ENCODE data around the gene DIO3.
"Not testable (repeated sequence)": the region's sequence is repeated elsewhere in the genome, so short reads cannot be mapped to it uniquely, and the experiment has no call there.

The DIO3 gene

DNA sequence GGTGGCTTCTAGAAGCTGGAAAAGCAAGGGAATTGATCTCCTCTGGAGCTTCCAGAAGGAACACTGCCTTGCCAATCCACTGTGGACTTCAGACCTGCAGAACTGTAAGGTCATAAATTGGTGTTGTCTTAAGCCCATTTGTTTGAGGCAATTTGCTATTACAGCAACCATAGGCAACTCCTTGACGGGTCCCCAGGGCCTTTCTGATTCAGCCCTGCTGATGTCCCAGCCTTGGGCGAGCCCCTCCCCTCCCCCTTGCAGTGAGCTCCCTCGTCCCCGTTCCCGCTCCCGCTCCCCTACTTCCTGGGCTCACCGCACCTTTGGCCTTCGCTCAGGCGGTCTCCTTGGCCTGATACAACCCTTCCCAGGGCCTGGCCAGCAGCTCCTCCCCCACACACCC is 18.9 kb upstream of the DIO3 start:
- DNase-seq (ENCODE audit: low read depth in 2 of 2), result no peak

DNA sequence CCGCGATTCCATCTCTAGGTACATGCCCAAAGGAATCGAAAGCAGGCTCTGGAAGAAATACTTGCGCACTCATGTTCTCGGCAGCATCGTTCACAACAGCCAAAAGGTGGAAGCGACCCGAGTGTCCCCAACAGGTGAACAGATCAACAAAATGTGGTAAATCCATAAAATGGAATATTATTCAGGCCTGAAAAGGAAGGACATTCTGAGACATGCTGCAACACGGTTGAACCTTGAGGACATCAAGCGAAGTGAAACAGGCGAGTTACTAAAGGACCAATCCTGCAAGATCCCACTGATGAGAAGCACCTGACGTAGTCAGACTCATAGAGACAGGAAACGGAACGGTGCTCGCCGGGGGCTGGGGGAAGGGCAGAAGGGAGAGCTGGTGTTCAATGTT is 17.5 kb upstream of the DIO3 start:
- no peak for DNase-seq (ENCODE audit: low read depth in 2 of 2)

- no peak for DNase-seq (ENCODE audit: low read depth in 2 of 2)
These were observed 16.7 kb upstream of the DIO3 start for GRCh38 chr14:101544550-101544949.

- no peak for DNase-seq (ENCODE audit: low read depth in 2 of 2)
These were observed 14.6 kb upstream of the DIO3 start for GRCh38 chr14:101546706-101547105.

GRCh38 chr14:101547107-101547738 is 14.1 kb upstream of the DIO3 start:
- DNase-seq (ENCODE audit: low read depth in 2 of 2), result no peak

DNA sequence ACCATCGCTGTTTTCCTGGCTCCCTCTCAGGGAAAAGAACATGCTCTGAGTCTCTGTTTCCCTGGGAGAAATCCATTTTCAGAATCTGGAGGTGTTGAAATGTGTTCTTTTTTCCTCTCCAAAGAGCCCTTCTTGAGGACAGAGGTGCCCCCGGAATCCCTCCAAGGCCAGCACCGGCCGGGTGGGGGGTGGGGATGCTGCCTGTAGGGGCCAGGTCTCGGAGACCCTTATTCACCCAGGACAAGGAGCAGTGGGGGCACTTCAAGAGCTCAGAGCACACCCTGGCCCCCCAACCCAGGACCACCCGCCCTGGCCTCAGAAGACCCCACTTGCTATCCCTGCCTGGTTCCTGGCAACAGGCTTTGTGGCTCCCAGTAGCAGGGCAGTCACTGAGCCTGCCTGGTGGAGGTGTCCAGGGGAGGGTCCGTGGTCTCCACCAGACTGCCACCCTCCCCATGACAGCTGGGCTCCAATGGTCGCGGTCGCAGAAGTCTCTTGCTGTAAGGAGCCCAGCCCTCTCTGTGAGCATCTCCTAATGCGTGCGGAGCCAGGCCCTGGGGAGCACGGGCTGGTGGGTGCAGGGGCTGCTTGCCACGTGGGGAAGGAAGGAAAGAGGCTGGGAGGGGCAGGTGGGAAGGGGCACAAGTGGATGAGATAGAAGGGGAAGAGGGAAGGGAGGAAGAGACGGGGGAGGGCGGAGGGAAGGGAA is 13.2 kb upstream of the DIO3 start:
- DNase-seq (ENCODE audit: low read depth in 2 of 2), result no peak

GRCh38 chr14:101548710-101549109 is 12.6 kb upstream of the DIO3 start:
- no peak for DNase-seq (ENCODE audit: low read depth in 2 of 2)

DNA sequence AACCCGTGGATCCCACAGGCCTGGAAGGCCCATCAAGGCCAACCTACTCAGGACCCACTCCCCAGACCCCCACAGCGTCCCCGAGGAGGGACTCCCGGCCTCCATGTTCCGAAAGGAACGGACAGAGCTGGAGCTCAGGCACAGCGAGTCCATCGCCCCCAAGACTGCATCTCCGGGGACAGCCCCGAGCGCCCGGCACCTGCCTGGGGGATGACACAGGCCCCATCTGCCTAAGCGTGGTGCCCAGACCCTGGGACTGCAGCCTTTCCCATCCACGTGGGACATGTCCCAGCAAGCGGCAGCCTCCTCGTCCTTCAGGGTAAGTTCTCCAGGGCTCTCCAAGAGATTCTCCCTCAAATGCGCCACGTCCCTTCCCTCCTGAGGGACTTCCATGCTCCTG is 12.1 kb upstream of the DIO3 start:
- no peak for DNase-seq (ENCODE audit: low read depth in 2 of 2)

DNA sequence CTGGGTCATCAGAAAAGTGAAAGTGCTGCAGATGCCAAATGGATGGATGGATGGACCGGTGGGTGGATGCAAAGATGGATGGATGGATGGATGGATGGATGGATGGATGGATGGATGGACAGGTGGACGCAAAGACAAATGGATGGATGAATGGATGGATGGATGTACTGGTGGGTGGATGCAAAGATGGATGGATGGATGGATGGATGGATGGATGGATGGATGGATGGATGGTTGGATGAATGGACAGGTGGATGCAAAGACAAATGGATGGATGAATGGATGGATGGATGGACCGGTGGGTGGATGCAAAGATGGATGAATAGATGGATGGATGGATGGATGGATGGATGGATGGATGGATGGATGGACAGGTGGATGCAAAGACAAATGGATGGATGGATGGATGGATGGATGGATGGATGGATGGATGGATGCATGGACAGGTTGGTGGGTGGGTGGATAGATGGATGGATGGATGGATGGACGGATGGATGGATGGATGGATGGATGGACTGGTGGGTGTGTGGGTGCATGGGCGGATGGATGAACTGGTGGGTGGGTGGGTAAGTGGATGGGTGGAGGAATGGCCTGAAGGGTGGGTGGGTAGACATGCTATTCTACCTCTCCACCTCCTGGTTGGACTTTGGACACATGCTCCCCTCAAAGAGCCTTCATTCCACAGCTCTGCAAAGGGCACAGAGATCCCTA is 10.9 kb upstream of the DIO3 start:
- not testable (repeated sequence) for DNase-seq (ENCODE audit: low read depth in 2 of 2)

DNA sequence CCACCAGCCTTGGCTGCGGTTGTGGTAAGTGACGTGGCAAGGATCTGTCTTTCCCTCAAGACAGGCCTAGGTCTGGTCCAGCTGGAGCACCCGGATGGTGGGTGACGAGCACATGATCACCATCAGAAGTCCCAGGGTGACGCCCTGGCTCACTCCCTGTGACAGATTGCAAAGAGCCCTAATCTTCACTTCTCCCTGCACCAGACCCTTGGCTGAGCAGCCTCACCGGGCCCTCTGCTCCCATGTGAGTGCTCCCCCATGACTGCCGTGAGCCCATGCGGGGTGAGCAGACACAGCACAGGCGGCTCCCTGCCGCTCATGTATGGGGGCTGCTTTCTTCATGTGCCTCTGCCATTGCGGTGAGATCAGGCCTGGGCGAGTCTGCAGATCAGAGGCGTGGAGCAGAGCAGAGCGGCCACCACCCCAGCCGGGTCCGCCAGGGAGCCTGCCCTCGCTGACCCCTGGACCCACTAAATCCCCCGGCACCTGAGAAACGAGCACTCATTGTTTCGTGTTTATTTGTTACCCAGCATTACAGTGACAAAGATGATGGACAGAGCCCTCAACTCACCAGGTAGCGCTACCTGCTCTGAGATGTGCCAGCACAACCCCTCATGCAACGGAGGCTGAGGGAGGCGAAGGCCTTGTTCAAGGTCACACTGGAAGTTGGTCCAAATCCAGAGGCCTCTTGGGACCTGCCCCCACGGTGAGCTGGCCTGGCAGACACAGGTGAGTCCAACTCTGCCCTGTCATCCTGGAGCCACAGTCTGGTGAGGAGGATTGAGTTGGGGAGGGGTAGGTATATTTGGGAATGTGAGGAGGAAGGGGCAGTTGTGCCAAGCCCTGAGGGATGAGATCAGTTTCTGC is 9.3 kb upstream of the DIO3 start:
- no peak for DNase-seq (ENCODE audit: low read depth in 2 of 2)

- DNase-seq (ENCODE audit: low read depth in 2 of 2), result no peak
These were observed 8.5 kb upstream of the DIO3 start for GRCh38 chr14:101552786-101553231.

- DNase-seq (ENCODE audit: low read depth in 2 of 2), result no peak
These were observed 7.9 kb upstream of the DIO3 start for GRCh38 chr14:101553393-101553792.

DNA sequence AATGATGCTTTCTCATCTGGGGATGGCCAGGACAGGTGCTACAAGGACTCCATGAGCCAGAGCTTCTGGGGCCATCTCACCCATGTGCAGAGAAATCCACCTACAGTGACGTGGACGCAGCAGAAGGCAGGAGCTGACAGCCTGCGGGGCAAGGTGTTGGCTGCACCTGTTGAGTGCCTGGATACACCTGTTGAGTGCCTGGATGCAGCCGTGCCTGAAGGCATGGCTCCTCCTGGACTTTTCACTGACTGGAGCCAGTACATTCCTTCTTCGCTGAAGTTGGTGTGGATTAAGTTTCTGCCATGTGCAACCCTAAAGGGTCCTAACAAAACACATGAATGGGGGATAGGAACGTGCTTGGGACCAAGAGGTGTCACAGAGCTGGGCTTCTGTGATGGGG is 7.4 kb upstream of the DIO3 start:
- DNase-seq (ENCODE audit: low read depth in 2 of 2), result no peak

GRCh38 chr14:101554991-101555668 is 6.2 kb upstream of the DIO3 start:
- no peak for DNase-seq (ENCODE audit: low read depth in 2 of 2)

GRCh38 chr14:101555669-101556043 is 5.6 kb upstream of the DIO3 start:
- not testable (repeated sequence) for DNase-seq (ENCODE audit: low read depth in 2 of 2)

- no peak for DNase-seq (ENCODE audit: low read depth in 2 of 2)
These were observed 5.2 kb upstream of the DIO3 start for GRCh38 chr14:101556131-101556530.

GRCh38 chr14:101556566-101557320 is 4.6 kb upstream of the DIO3 start:
- DNase-seq (ENCODE audit: low read depth in 2 of 2), result no peak

DNA sequence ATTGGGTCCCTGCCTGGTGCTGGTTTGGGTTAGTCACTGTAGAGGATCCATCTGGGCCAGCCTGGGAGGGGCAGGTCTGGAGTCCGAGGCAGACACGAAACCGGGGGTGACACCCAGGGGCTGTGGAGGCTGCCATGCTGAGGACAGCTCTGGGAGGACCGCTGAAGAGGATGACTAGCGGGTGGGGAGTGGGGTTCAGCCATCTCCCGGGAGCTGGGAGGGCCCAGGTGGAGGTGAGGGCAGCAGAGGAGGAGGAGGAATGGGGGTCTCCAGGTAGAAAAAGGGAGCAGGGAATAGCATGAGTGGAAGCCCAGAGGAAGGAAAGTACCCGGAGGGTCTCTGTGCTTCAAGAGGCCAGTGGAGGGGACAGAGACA is 4.0 kb upstream of the DIO3 start:
- DNase-seq (ENCODE audit: low read depth in 2 of 2), result no peak

- DNase-seq (ENCODE audit: low read depth in 2 of 2), result no peak
These were observed 3.2 kb upstream of the DIO3 start for GRCh38 chr14:101557811-101558738.

Measured in stimulated activated CD4-positive, alpha-beta T cell treated with anti-CD3 and anti-CD28 coated beads, Interleukin-1b, Interleukin-23, amount 100 ng/mL, for 4 hours (primary cell).